OCI-LY1 (cell line): ENCODE measurements around the gene LCORL.

Experiments
- EZH2 ChIP-seq: fragments of 200-600 bp; sonication (generic), shearing (Covaris generic); IDR thresholded peaks from 2 replicates; pipeline ENCODE4 v1.8.0; 2017; ENCODE audit warnings: borderline replicate concordance, mixed run types, mild to moderate bottlenecking, antibody characterized with exemption, low read length, moderate library complexity, mixed read lengths
- TF ChIP-seq, protein P1 (sequence below): fragments of 200-600 bp; sonication (generic), shearing (Covaris generic); IDR thresholded peaks from 2 replicates; pipeline ENCODE4 v1.5.1; 2017; ENCODE audit warnings: mild to moderate bottlenecking, antibody characterized with exemption, low read length, moderate library complexity, mixed read lengths

DNA sequence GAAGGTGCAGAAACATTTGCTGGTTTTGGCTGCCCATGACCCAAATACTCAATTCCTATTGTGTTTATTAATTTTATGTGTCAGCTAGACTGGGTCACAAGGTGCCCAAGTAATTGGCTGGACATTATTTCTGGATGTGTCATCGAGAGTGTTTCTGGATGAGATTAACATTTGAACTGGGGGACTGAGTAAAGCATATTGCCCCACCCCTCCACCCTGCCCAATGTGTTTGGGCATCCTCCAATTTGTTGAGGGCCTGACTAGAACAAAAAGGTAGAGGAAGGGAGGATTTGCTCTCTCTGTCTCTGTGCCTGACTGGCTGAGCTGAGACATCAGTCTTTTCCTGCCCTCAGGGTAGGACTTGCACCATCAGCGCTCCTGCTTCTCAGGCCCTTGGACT, 29.7 kb upstream of the LCORL start:
- TF ChIP-seq EZH2, result no peak
- TF ChIP-seq, protein P1, sequence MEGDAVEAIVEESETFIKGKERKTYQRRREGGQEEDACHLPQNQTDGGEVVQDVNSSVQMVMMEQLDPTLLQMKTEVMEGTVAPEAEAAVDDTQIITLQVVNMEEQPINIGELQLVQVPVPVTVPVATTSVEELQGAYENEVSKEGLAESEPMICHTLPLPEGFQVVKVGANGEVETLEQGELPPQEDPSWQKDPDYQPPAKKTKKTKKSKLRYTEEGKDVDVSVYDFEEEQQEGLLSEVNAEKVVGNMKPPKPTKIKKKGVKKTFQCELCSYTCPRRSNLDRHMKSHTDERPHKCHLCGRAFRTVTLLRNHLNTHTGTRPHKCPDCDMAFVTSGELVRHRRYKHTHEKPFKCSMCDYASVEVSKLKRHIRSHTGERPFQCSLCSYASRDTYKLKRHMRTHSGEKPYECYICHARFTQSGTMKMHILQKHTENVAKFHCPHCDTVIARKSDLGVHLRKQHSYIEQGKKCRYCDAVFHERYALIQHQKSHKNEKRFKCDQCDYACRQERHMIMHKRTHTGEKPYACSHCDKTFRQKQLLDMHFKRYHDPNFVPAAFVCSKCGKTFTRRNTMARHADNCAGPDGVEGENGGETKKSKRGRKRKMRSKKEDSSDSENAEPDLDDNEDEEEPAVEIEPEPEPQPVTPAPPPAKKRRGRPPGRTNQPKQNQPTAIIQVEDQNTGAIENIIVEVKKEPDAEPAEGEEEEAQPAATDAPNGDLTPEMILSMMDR, result no peak
